ENCODE data around the gene COL20A1. TPM values are rescaled to one million over a fixed set of nuclear protein-coding genes. Genes with fewer than 3 reads are reported as not detected.

COL20A1 gene
- total and polyA plus RNA-seq, 8 donors, result 0.53 to 2.4 TPM; not detected in 6

GRCh38 chr20:63323357-63323981 lies 30.5 kb downstream of the COL20A1 start:
- WGBS, 5 donors, result 64 to 70% (median 70%) methylated on average over 17 to 18 of the region's 18 CpGs
- no peak for DNase-seq
- Histone ChIP-seq H3K27ac (no peak overlapping the region), H3K36me3 (no peaks in the 10 kb centered on the region), H3K4me3 (no peak overlapping the region), H3K9me3 (peaks cover 0 to 6% (median 0%) of the 10 kb centered on the region in 4 donors), H3K27me3 (peaks cover 0 to 85% (median 27%) of the 10 kb centered on the region in 3 donors), H3K4me1 (no peaks in the 10 kb centered on the region)
- intact Hi-C loops (cut with DNase I; ENCODE audit: low total_unique reads), result no loop called here
- TF ChIP-seq EP300 (IDR thresholded peaks at IDR 0.05) (no peak), POLR2AphosphoS5 (IDR thresholded peaks at IDR 0.05) (no peak)
- TF ChIP-seq, protein P1, sequence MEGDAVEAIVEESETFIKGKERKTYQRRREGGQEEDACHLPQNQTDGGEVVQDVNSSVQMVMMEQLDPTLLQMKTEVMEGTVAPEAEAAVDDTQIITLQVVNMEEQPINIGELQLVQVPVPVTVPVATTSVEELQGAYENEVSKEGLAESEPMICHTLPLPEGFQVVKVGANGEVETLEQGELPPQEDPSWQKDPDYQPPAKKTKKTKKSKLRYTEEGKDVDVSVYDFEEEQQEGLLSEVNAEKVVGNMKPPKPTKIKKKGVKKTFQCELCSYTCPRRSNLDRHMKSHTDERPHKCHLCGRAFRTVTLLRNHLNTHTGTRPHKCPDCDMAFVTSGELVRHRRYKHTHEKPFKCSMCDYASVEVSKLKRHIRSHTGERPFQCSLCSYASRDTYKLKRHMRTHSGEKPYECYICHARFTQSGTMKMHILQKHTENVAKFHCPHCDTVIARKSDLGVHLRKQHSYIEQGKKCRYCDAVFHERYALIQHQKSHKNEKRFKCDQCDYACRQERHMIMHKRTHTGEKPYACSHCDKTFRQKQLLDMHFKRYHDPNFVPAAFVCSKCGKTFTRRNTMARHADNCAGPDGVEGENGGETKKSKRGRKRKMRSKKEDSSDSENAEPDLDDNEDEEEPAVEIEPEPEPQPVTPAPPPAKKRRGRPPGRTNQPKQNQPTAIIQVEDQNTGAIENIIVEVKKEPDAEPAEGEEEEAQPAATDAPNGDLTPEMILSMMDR (IDR thresholded peaks at IDR 0.05), result no peak

DNA sequence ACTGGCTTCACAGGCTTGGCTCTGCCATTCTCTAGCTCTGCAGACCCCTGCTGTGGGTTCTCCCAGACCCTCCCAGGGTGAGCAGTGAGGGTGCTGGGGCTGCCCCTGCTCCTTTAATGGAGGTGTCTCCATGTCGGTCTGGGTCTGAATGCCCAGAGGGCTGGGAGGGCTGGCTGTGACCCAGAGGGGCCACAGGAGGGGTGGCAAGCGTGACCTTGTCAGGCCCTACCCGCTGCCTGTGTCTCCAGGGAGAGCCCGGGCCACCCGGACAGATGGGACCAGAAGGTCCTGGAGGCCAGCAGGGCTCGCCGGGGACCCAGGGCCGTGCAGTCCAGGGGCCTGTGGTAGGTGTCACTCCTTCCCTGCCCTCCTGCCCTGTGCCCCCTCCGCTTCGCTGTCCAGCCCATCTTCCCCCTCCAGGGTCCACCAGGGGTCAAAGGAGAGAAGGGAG lies 32.1 kb downstream of the COL20A1 start:
- Histone ChIP-seq H3K27me3 (peaks cover 3 to 85% (median 22%) of the 10 kb centered on the region in 3 donors), H3K9me3 (peaks cover 0 to 6% (median 0%) of the 10 kb centered on the region in 4 donors), H3K4me1 (no peaks in the 10 kb centered on the region), H3K4me3 (no peak overlapping the region), H3K27ac (no peak overlapping the region), H3K36me3 (no peaks in the 10 kb centered on the region)
- no peak for DNase-seq
- 63 to 89% (median 79%) methylated on average over 3 to 10 of the region's 10 CpGs for WGBS, 5 donors
- TF ChIP-seq POLR2AphosphoS5 (IDR thresholded peaks at IDR 0.05) (no peak), EP300 (IDR thresholded peaks at IDR 0.05) (no peak), POLR2A (IDR thresholded peaks at IDR 0.05) (no peak)
- TF ChIP-seq, protein P1 (IDR thresholded peaks at IDR 0.05), result no peak
- intact Hi-C loops (cut with DNase I; ENCODE audit: low total_unique reads), result no loop called here

DNA sequence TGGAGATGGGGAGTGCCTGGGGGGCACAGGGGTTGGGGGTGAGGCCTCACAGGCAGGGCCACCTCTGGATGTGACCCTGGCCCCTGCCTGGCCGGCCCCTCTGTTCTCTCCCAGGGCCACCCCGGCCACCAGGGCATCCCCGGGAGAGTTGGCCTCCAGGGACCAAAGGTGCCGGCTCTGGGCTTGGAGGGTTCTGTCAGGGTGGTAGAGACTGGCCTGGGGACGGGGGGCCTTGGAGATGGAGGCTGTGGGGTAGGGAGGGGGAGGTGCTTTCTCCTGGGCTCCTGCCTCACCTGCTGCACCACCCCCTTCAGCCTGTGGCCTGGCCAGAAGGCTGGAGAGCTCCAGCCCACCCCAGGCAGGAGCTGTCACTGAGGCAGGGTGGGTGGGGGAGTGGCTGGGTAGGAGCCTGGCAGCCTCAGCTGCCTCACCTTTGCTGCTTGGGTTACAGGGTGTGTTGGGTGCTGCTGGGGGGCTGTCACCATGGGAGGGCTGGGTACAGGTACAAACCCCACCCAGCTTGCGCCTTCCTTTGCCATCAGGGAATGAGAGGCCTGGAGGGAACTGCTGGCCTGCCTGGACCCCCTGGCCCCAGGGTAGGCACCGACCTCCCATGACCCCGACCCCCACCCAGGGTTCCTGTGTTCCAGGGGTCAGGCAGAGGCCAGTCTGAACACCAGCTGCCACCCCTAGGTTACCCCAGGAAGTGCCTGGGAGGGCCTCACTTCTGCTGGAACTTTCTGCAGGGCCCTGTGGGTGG lies 32.7 kb downstream of the COL20A1 start:
- WGBS, 5 donors, result 75 to 84% (median 81%) methylated on average over 3 to 8 of the region's 8 CpGs
- intact Hi-C loops (cut with DNase I; ENCODE audit: low total_unique reads), result no loop called here
- no peak for TF ChIP-seq EP300 (IDR thresholded peaks at IDR 0.05)
- TF ChIP-seq, protein P1 (IDR thresholded peaks at IDR 0.05), result no peak
- no peak for TF ChIP-seq POLR2A (IDR thresholded peaks at IDR 0.05)
- no peak for TF ChIP-seq POLR2AphosphoS5 (IDR thresholded peaks at IDR 0.05)
- Histone ChIP-seq H3K36me3 (no peaks in the 10 kb centered on the region), H3K27me3 (peaks cover 5 to 85% (median 23%) of the 10 kb centered on the region in 3 donors), H3K27ac (no peak overlapping the region), H3K4me3 (no peak overlapping the region), H3K4me1 (no peaks in the 10 kb centered on the region), H3K9me3 (peaks cover 0 to 6% (median 0%) of the 10 kb centered on the region in 4 donors)
- no peak for DNase-seq

DNA sequence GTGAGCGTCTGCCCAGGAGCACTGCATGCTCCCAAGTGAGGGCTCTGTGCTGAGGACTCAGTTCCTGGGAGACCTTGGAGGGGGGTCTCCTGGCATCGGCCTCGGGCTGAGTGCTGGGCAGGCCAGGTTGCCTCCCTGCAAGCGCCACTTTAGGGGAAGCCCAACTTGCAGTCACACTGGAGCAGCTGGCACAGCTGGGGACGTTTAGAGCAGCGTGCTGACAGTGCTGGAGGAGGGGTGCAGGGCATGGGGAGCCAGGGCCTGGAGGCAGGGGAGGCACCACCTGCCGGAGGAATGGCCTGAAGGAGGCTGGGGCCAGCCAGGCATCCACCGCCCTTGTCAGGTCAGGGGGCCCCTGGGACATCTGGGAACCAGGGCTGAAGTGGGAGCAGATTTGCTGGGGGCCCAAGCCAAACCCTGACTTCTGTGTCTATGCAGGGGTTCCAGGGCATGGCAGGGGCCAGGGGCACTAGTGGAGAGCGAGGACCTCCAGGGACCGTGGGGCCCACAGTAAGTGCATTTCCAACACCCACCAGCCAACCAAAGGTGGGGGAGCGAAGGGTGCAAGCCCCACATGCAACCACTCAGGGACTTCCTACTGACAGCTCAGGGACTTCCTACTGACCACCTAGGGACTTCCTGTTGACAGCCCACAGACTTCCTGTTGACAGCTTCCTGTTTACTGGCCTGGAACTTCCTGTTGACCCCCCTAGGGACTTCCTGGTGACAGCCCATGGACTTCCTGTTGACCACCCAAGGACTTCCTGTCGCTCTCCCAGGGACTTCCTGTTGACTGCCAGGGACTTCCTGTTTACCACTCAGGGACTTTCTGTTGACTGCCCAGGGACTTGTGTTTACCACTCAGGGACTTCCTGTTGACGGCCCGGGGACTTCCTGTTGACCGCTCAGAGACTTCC lies 33.6 kb downstream of the COL20A1 start:
- peaks cover 0 to 6% (median 2%) of the 10 kb centered on the region in 4 donors for H3K9me3 ChIP-seq
- TF ChIP-seq EP300 (IDR thresholded peaks at IDR 0.05) (no peak), POLR2A (IDR thresholded peaks at IDR 0.05) (no peak), POLR2AphosphoS5 (IDR thresholded peaks at IDR 0.05) (no peak)
- TF ChIP-seq, protein P1 (IDR thresholded peaks at IDR 0.05), result no peak
- no peaks in the 10 kb centered on the region for H3K36me3 ChIP-seq
- no peaks in the 10 kb centered on the region for H3K4me1 ChIP-seq
- intact Hi-C loops (cut with DNase I; ENCODE audit: low total_unique reads), result no loop called here
- peaks cover 5 to 85% (median 19%) of the 10 kb centered on the region in 3 donors for H3K27me3 ChIP-seq
- H3K4me3 ChIP-seq, result no peak overlapping the region
- DNase-seq, result no peak
- H3K27ac ChIP-seq, result no peak overlapping the region
- WGBS, 5 donors, result 77 to 89% (median 87%) methylated on average over 10 to 15 of the region's 15 CpGs

Measured in stomach (tissue), 9 donors.